H1 (cell line): ENCODE results near the gene FOLR3. TPM values are rescaled to one million over a fixed set of nuclear protein-coding genes. Genes with fewer than 3 reads are reported as not detected.

ENCODE experiments used
- CTCF ChIA-PET: fragments of 300-600 bp; sonication (Branson Sonifier 250); formaldehyde crosslinking; loops from one replicate; lab custom pipeline; 2021; ENCODE audit not compliant: partially characterized antibody; lab: Charles Lee
- POLR2A ChIA-PET: fragments of 300-600 bp; sonication (Branson Sonifier 250); formaldehyde crosslinking; loops from one replicate; lab custom pipeline; 2021; ENCODE audit warnings: inconsistent platforms; ENCODE audit not compliant: partially characterized antibody; lab: Charles Lee
- DNase-seq, 2 experiments: peaks; one replicate each; pipeline versions ENCODE4 v3.0.0 to v3.0.0-alpha.2; 2010 to 2022; ENCODE audit warnings: low spot score in 2 of 2, low read depth in 1 of 2, mixed read lengths in 1 of 2
- FAIRE-seq: peaks from 2 replicates; lab custom pipeline; 2011; peaks lifted over from hg19 to GRCh38; lab: Jason Lieb, UNC
- H2AFZ ChIP-seq: 2 replicates; pipeline ENCODE4 v1.8.1; 2012; ENCODE audit warnings: low read length, inconsistent platforms
- H2AK5ac ChIP-seq: 2 replicates; pipeline ENCODE4 v1.6.1; 2013; ENCODE audit warnings: low read depth, low read length
- H2BK120ac ChIP-seq: replicated peaks from 2 replicates; pipeline ENCODE3; 2013; ENCODE audit warnings: low read depth, low read length, inconsistent platforms
- H2BK12ac ChIP-seq: 2 replicates; pipeline ENCODE4 v1.6.1; 2013; ENCODE audit warnings: low read depth, low read length
- H2BK15ac ChIP-seq: 2 replicates; pipeline ENCODE4 v1.6.1; 2013; ENCODE audit warnings: low read length
- H2BK20ac ChIP-seq: 2 replicates; pipeline ENCODE4 v1.6.1; 2013; ENCODE audit warnings: low read length
- H2BK5ac ChIP-seq: 2 replicates; pipeline ENCODE4 v1.6.1; 2013; ENCODE audit warnings: low read depth, low read length
- H3K14ac ChIP-seq: 2 replicates; pipeline ENCODE4 v1.6.1; 2013; ENCODE audit warnings: inconsistent platforms; ENCODE audit not compliant: insufficient read length
- H3K18ac ChIP-seq: 2 replicates; pipeline ENCODE4 v1.6.1; 2013; ENCODE audit warnings: low read length; ENCODE audit errors: extremely low read depth
- H3K23ac ChIP-seq: 2 replicates; pipeline ENCODE4 v1.6.1; 2013; ENCODE audit warnings: inconsistent platforms; ENCODE audit not compliant: insufficient read length
- H3K23me2 ChIP-seq: 2 replicates; pipeline ENCODE4 v1.6.1; 2013; ENCODE audit warnings: low read depth, low read length
- H3K27ac ChIP-seq: 2 replicates; pipeline ENCODE4 v1.6.1; 2011; ENCODE audit warnings: low read depth, low read length, inconsistent platforms
- H3K27me3 ChIP-seq, 4 experiments: replicated peaks in 1 of 4; 1 replicate in 1 of 4; 2 replicates in 3 of 4; pipeline versions ENCODE4 v1.6.1 to v1.8.1; 2011 to 2013; ENCODE audit warnings: low read length in 3 of 4, mild to moderate bottlenecking in 3 of 4, inconsistent platforms in 2 of 4, mixed read lengths in 2 of 4, moderate library complexity in 1 of 4; ENCODE audit not compliant: control insufficient read depth in 3 of 4, insufficient read depth in 3 of 4; ENCODE audit errors: extremely low read depth in 1 of 4
- H3K36me3 ChIP-seq, 4 experiments: 2 replicates each; pipeline versions ENCODE4 v1.6.1 to v1.8.1; 2011 to 2013; ENCODE audit warnings: mild to moderate bottlenecking in 4 of 4, low read length in 3 of 4, moderate library complexity in 2 of 4, control low read depth in 1 of 4, inconsistent platforms in 1 of 4; ENCODE audit not compliant: insufficient read depth in 4 of 4, control insufficient read depth in 2 of 4
- H3K4ac ChIP-seq: replicated peaks from 2 replicates; pipeline ENCODE3; 2013; ENCODE audit warnings: low read length, low read depth, mixed read lengths, inconsistent platforms; ENCODE audit not compliant: insufficient read length
- H3K4me1 ChIP-seq, 4 experiments: replicated peaks in 1 of 4; 1 replicate in 1 of 4; 2 replicates in 3 of 4; pipeline versions ENCODE4 v1.6.1 to v1.8.1; 2011 to 2013; ENCODE audit warnings: low read length in 3 of 4, inconsistent platforms in 2 of 4, mixed read lengths in 1 of 4; ENCODE audit not compliant: insufficient read depth in 4 of 4, control insufficient read depth in 3 of 4
- H3K4me2 ChIP-seq, 2 experiments: 2 replicates each; pipeline versions ENCODE4 v1.6.1 to v1.8.1; 2011 to 2013; ENCODE audit warnings: low read depth in 2 of 2, low read length in 2 of 2, control low read depth in 1 of 2, inconsistent platforms in 1 of 2, mild to moderate bottlenecking in 1 of 2; ENCODE audit not compliant: insufficient read depth in 1 of 2
- H3K4me3 ChIP-seq, 4 experiments: fragments of 200-600, 300-600 bp in 1 of 4; sonication (generic), shearing (Covaris generic), sonication (Bioruptor Twin) in 1 of 4; 2 replicates each; pipeline versions ENCODE4 v1.5.1 to v1.8.1; 2011 to 2016; ENCODE audit warnings: low read length in 4 of 4, low read depth in 3 of 4, control low read depth in 2 of 4, inconsistent platforms in 2 of 4, mild to moderate bottlenecking in 2 of 4, mixed read lengths in 1 of 4, moderate library complexity in 1 of 4; ENCODE audit not compliant: insufficient read depth in 2 of 4; ENCODE audit errors: extremely low read depth in 1 of 4
- H3K56ac ChIP-seq: replicated peaks from 2 replicates; pipeline ENCODE3; 2013; ENCODE audit warnings: low read depth, mild to moderate bottlenecking, mixed read lengths, low read length, inconsistent platforms; ENCODE audit not compliant: insufficient read length
- H3K79me1 ChIP-seq: 2 replicates; pipeline ENCODE4 v1.6.1; 2013; ENCODE audit warnings: low read depth, low read length, control low read depth
- H3K79me2 ChIP-seq, 2 experiments: 2 replicates each; pipeline versions ENCODE4 v1.6.1 to v1.8.1; 2012 to 2013; ENCODE audit warnings: low read length in 2 of 2, mild to moderate bottlenecking in 2 of 2, inconsistent platforms in 1 of 2; ENCODE audit not compliant: insufficient read depth in 2 of 2, control insufficient read depth in 1 of 2
- H3K9ac ChIP-seq, 4 experiments: replicated peaks in 1 of 4; 1 replicate in 1 of 4; 2 replicates in 3 of 4; pipeline versions ENCODE4 v1.6.1 to v1.8.1; 2011 to 2013; ENCODE audit warnings: low read depth in 3 of 4, low read length in 3 of 4, control low read depth in 2 of 4, mild to moderate bottlenecking in 2 of 4, moderate library complexity in 2 of 4, inconsistent platforms in 1 of 4; ENCODE audit errors: extremely low read depth in 1 of 4
- H3K9me3 ChIP-seq, 2 experiments: 2 replicates each; pipeline versions ENCODE4 v1.6.1 to v1.8.1; 2012 to 2013; ENCODE audit warnings: mild to moderate bottlenecking in 2 of 2, moderate library complexity in 2 of 2, control low read depth in 1 of 2, inconsistent platforms in 1 of 2, low read depth in 1 of 2, low read length in 1 of 2, mixed read lengths in 1 of 2; ENCODE audit not compliant: insufficient read depth in 2 of 2
- H4K20me1 ChIP-seq, 2 experiments: replicated peaks in 1 of 2; 2 replicates each; pipeline versions ENCODE3 to v1.8.1; 2011 to 2013; ENCODE audit warnings: inconsistent platforms in 2 of 2, low read length in 2 of 2, mild to moderate bottlenecking in 1 of 2; ENCODE audit not compliant: insufficient read depth in 2 of 2, control insufficient read depth in 1 of 2
- H4K5ac ChIP-seq: 2 replicates; pipeline ENCODE4 v1.6.1; 2013; ENCODE audit warnings: low read length, low read depth, mixed read lengths, inconsistent platforms; ENCODE audit not compliant: insufficient read length
- H4K8ac ChIP-seq: 2 replicates; pipeline ENCODE4 v1.8.0; 2013; ENCODE audit warnings: mild to moderate bottlenecking, moderate library complexity, low read length, inconsistent platforms; ENCODE audit not compliant: insufficient read depth; ENCODE audit errors: extremely low read depth
- H4K91ac ChIP-seq: replicated peaks from 2 replicates; pipeline ENCODE3; 2013; ENCODE audit warnings: low read length, mixed read lengths, inconsistent platforms; ENCODE audit not compliant: insufficient read length
- BCL11A ChIP-seq, 2 experiments: IDR thresholded peaks; one replicate each; pipeline ENCODE4 v1.6.1; 2011; ENCODE audit warnings: low read depth in 2 of 2, low read length in 2 of 2, mild to moderate bottlenecking in 2 of 2
- POLR2AphosphoS5 ChIP-seq: IDR thresholded peaks from 2 replicates; pipeline ENCODE4 v1.6.1; 2011; ENCODE audit warnings: low read depth, low read length
- RXRA ChIP-seq: IDR thresholded peaks from 2 replicates; pipeline ENCODE4 v1.6.1; 2011; ENCODE audit warnings: low read depth, mild to moderate bottlenecking, low read length, moderate library complexity; ENCODE audit not compliant: insufficient read depth
- YY1 ChIP-seq: IDR thresholded peaks from 2 replicates; pipeline ENCODE4 v1.6.1; 2011; ENCODE audit warnings: low read depth, mild to moderate bottlenecking, low read length
- whole genome bisulfite sequencing, 2 experiments: shearing (Covaris generic) in 1 of 2; methylation state at CpG; one replicate each; pipeline versions ENCODE4 v1.1.6 to v1.1.7; 2013 to 2015; ENCODE audit warnings: low lambda C conversion rate in 2 of 2, mixed read lengths in 2 of 2, inconsistent platforms in 1 of 2, low coverage in 1 of 2, missing lambda C conversion rate in 1 of 2; ENCODE audit not compliant: insufficient replicate concordance in 2 of 2, insufficient coverage in 1 of 2, insufficient read length in 1 of 2; ENCODE audit errors: extremely low coverage in 1 of 2, missing lambda C conversion rate in 1 of 2; 5-methylcytosine and 5-hydroxymethylcytosine counted together
- polyA plus RNA-seq, 7 experiments: library from polyadenylated mRNA; depleted of rRNA in 3 of 7; stranded (reverse) in 5 of 7; unstranded in 2 of 7; fragments of >200 nt in 5 of 7; fragments of 200-250 nt in 2 of 7; gene quantifications; 1 replicate in 5 of 7; 2 replicates in 1 of 7; 4 replicates in 1 of 7; pipeline versions ENCODE4 v1.2.1 to v1.2.3, GENCODE V29; 2011 to 2013; ENCODE audit warnings: missing spikeins in 2 of 7, mixed read lengths in 2 of 7
- total RNA-seq: library from RNA; stranded (reverse); fragmentation: NEBNext Ultra II Directional; extraction: Animal tissue kit (Norgen Biotek cat#: 25700); gene quantifications from 2 replicates; pipeline ENCODE4 v1.2.1, GENCODE V29; 2021

FOLR3 gene
- total and polyA plus RNA-seq, 2 of the 8 experiments (the other 6 are each of a cell fraction or from before 2014, with no cell fraction given): not detected

DNA sequence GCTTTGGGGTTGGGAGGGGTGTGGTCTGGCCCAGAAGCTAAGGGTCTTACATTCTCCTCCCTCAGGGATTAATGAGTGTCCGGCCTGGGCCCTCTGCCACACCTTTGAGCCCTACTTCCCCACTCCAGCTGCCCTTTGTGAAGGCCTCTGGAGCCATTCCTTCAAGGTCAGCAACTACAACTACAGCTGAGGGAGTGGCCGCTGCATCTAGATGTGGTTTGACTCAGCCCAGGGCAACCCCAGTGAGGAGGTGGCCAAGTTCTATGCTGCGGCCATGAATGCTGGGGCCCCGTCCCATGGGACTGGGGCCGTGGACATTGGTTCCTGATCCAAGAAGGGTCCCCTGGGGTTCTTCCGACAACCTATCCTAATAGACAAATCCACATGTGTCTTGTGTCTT, 42.1 kb downstream of the FOLR3 start:
- H3K79me1 ChIP-seq: no peaks in the 10 kb centered on the region
- no peak overlapping the region for H4K5ac ChIP-seq
- H3K4ac ChIP-seq: no peak overlapping the region
- H3K27me3 ChIP-seq: no peaks in the 10 kb centered on the region
- no peak overlapping the region for H2AK5ac ChIP-seq
- no peak overlapping the region for H2BK20ac ChIP-seq
- no peak overlapping the region for H3K27ac ChIP-seq
- 97% methylated on average over 4 of the region's 6 CpGs; no CpG with 5 or more reads in 1 of the 2 experiments for WGBS, 2 experiments
- no peaks in the 10 kb centered on the region for H3K23me2 ChIP-seq
- ChIA-PET POLR2A (no interaction called here), CTCF (no interaction called here)
- TF ChIP-seq BCL11A (IDR thresholded peaks at IDR 0.05; ENCODE audit: low read depth in 2 of 2, low read length in 2 of 2): no peak
- no peak for TF ChIP-seq POLR2AphosphoS5
- no peak for TF ChIP-seq RXRA
- TF ChIP-seq YY1: no peak
- no peaks in the 10 kb centered on the region for H3K36me3 ChIP-seq
- H2BK15ac ChIP-seq: no peak overlapping the region
- no peaks in the 10 kb centered on the region for H4K20me1 ChIP-seq
- H2AFZ ChIP-seq: no peak overlapping the region
- DNase-seq: no peak
- no peak overlapping the region for H4K91ac ChIP-seq
- no peak overlapping the region for H3K14ac ChIP-seq
- no peak overlapping the region for H3K9ac ChIP-seq
- no peaks in the 10 kb centered on the region for H3K9me3 ChIP-seq
- H3K4me2 ChIP-seq: no peak overlapping the region
- H3K18ac ChIP-seq: no peak overlapping the region
- no peak for FAIRE-seq
- no peak overlapping the region for H2BK5ac ChIP-seq
- H3K4me3 ChIP-seq: no peak overlapping the region
- no peaks in the 10 kb centered on the region for H3K4me1 ChIP-seq
- no peak overlapping the region for H2BK120ac ChIP-seq
- no peak overlapping the region for H4K8ac ChIP-seq
- H2BK12ac ChIP-seq: no peak overlapping the region
- H3K56ac ChIP-seq: no peak overlapping the region
- H3K23ac ChIP-seq: no peak overlapping the region
- no peaks in the 10 kb centered on the region for H3K79me2 ChIP-seq
